Mesenteric fat pad (tissue), 1 donor: Measurements from ENCODE around the gene REC114. TPM values are rescaled to one million over a fixed set of nuclear protein-coding genes. Genes with fewer than 3 reads are reported as not detected.

ENCODE experiments used
- DNase-seq: peaks from one replicate; pipeline ENCODE4 v3.0.0-alpha.2; 2020; ENCODE audit warnings: low spot score
- total RNA-seq: library from RNA; stranded (reverse); fragmentation: NEBNext Ultra II Directional; extraction: Animal tissue kit (Norgen Biotek cat#: 25700); gene quantifications from one replicate; pipeline ENCODE4 v1.2.1, GENCODE V29; 2021
- donor health status: DM: yes; HTN: yes; CAD: no.

REC114 gene
- total RNA-seq, 1 donor from 2014 or later = not detected

- DNase-seq = no peak
These were observed 160.0 kb downstream of the REC114 start for GRCh38 chr15:73602992-73603391.

DNA sequence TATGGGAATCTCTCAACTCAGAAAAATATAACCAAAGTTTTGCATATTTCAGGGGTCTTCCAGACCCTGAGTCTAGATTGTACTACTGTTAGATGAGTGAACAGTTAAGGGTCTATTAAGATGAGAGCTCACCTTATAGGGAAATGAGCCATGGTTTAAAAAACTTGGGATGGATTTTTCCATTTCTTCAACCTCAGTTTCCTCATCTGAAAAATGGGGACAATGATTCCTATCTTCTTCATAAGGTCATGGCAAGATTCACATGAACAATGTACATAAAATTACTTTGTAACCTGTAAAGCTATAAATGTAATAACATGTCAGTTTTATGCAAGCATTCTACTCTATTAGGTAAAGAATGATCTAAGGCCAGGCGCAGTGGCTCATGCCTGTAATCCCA is 161.5 kb downstream of the REC114 start:
- no peak for DNase-seq

GRCh38 chr15:73605759-73606436 is 162.9 kb downstream of the REC114 start:
- no peak for DNase-seq

- DNase-seq = no peak
These were observed 164.4 kb downstream of the REC114 start for GRCh38 chr15:73607405-73607804.

DNA sequence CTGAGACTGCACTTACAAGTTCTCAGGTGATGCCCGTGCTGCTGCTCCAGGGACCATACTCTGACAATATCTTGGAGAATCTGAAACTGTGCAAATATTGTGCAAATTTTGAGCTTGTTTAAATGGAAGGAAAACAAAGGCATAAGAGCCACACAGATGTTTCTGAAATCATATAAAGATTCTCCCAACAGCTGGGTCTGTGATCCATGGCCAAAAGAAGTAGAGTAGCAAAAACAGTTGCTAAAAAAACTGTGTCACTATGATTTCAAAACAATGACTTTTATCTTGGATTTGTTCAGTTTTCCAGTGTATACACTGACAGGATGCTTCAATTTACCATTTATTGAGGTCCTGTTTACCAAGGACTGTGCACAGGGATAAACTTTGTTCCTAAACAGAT is 164.9 kb downstream of the REC114 start:
- no peak for DNase-seq

- DNase-seq = no peak
These were observed 165.5 kb downstream of the REC114 start for GRCh38 chr15:73608475-73608874.

DNA sequence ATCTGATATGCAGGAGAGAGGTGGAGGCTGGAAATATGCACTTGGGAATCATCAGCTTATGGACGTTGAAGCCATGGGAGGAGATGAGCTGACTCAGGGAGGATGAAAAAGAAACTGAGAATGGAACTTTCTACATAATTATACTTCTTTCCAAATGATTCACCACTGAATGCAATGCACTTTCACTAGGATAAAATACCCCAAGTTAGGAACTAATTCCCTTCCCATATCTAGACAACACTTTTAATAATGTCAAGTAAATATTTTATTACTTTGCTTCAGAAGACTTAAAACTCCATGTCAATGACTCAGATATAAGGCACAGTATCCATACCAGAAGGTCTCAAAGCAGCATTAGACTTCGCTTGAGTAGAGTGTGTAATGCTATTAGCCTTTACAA is 166.0 kb downstream of the REC114 start:
- no peak for DNase-seq

Other genes with a start within 250 kb of the REC114 start
- not detected for gene HCN4, start 74.2 kb upstream of the REC114 start, total RNA-seq
- gene NPTN, start 190.2 kb downstream of the REC114 start, total RNA-seq = 70.1 TPM
- 89.5 TPM for gene CD276, start 241.2 kb downstream of the REC114 start, total RNA-seq